AG04450 (cell line): ENCODE data around the gene FLNC. TPM values are rescaled to one million over a fixed set of nuclear protein-coding genes. Genes with fewer than 3 reads are reported as not detected.
A peak's percentile ranks its signal among the peaks of the same experiment; 100 is the strongest.

ENCODE experiments used
- CTCF ChIA-PET: fragments of 300-600, 350-600 bp; formaldehyde crosslinking; extraction: SDS; loops from one replicate; lab custom pipeline; 2022; ENCODE audit warnings: antibody characterized with exemption, inconsistent platforms; lab: Charles Lee
- POLR2A ChIA-PET: fragments of 350-600 bp; formaldehyde crosslinking; extraction: SDS; loops from one replicate; lab custom pipeline; 2021; ENCODE audit warnings: antibody characterized with exemption, inconsistent platforms; lab: Yijun Ruan, JAX
- DNase-seq: peaks from one replicate; pipeline ENCODE4 v3.0.0-alpha.2; 2011; ENCODE audit warnings: low read depth, low spot score
- H3K27ac ChIP-seq: one replicate; pipeline ENCODE4 v1.5.1; 2012; ENCODE audit warnings: low read depth, low read length, control low read depth
- H3K27me3 ChIP-seq: one replicate; pipeline ENCODE4 v1.6.0; 2012; ENCODE audit warnings: low read length; ENCODE audit not compliant: control insufficient read depth, insufficient read depth
- H3K4me3 ChIP-seq: 2 replicates; pipeline ENCODE4 v1.5.1; 2011; ENCODE audit warnings: mild to moderate bottlenecking, low read depth, low read length, control low read depth
- H3K9me3 ChIP-seq: 2 replicates; pipeline ENCODE4 v1.5.1; 2012; ENCODE audit warnings: low read length; ENCODE audit not compliant: control insufficient read depth, insufficient read depth
- CTCF ChIP-seq: IDR thresholded peaks from 2 replicates; pipeline ENCODE4 v1.5.1; 2011; ENCODE audit warnings: low read depth, low read length, control low read depth, inconsistent platforms
- polyA plus RNA-seq: library from polyadenylated mRNA; depleted of rRNA; stranded (reverse); fragments of >200 nt; gene quantifications from 2 replicates; pipeline ENCODE4 v1.2.3, GENCODE V29; 2011

FLNC gene
- polyA plus RNA-seq, 1 experiment, result 25.8 TPM

- H3K4me3 ChIP-seq, result no peak overlapping the region
- H3K27ac ChIP-seq, result no peak overlapping the region
- no peak for DNase-seq
- POLR2A ChIA-PET, result no interaction called here
- CTCF ChIA-PET, result interaction anchor here (0.7 to 4.1 kb wide), 5 partner anchors 17 to 421 kb away, joined by 4 to 21 read pairs (median 6); partner anchors contain the start of gene ATP6V1F
- TF ChIP-seq CTCF, result peak; percentile 66
- peaks cover 14% of the 10 kb centered on the region for H3K27me3 ChIP-seq
- H3K9me3 ChIP-seq, result no peaks in the 10 kb centered on the region
Observed at GRCh38 chr7:128879939-128880746, 49.9 kb downstream of the FLNC start.

- Histone ChIP-seq H3K9me3 (no peaks in the 10 kb centered on the region), H3K27me3 (peaks cover 7% of the 10 kb centered on the region), H3K27ac (no peak overlapping the region), H3K4me3 (no peak overlapping the region)
- DNase-seq, result no peak
- POLR2A ChIA-PET, result interaction anchor here (1.0 kb wide), 1 partner anchor 18 kb away, joined by 3 read pairs; the partner anchor contains the start of gene ATP6V1F
- no peak for TF ChIP-seq CTCF
- CTCF ChIA-PET, result interaction anchor here (0.7 to 4.1 kb wide), 4 partner anchors 18 to 422 kb away, joined by 4 to 21 read pairs (median 6); partner anchors contain the start of gene ATP6V1F
Observed at GRCh38 chr7:128880791-128881457, 50.7 kb downstream of the FLNC start.

- CTCF ChIA-PET, result interaction anchor here (0.7 to 4.1 kb wide), 4 partner anchors 18 to 420 kb away, joined by 4 to 21 read pairs (median 6); partner anchors contain the start of gene ATP6V1F
- POLR2A ChIA-PET, result interaction anchor here (1.0 kb wide), 1 partner anchor 19 kb away, joined by 3 read pairs; the partner anchor contains the start of gene ATP6V1F
- no peak for TF ChIP-seq CTCF
- Histone ChIP-seq H3K9me3 (no peaks in the 10 kb centered on the region), H3K27ac (no peak overlapping the region), H3K4me3 (no peak overlapping the region), H3K27me3 (peaks cover 4% of the 10 kb centered on the region)
- no peak for DNase-seq
Observed at GRCh38 chr7:128881458-128882125, 51.4 kb downstream of the FLNC start.

GRCh38 chr7:128882134-128882533, 51.9 kb downstream of the FLNC start:
- Histone ChIP-seq H3K27me3 (no peaks in the 10 kb centered on the region), H3K4me3 (no peak overlapping the region), H3K9me3 (no peaks in the 10 kb centered on the region), H3K27ac (no peak overlapping the region)
- POLR2A ChIA-PET, result no interaction called here
- no peak for DNase-seq
- CTCF ChIA-PET, result interaction anchor here (0.7 to 2.9 kb wide), 10 partner anchors 10 to 420 kb away, joined by 3 to 28 read pairs (median 5); partner anchors contain the start of genes ATP6V1F and GARIN1A
- TF ChIP-seq CTCF, result no peak
